Ishikawa (cell line): Measurements from ENCODE around the gene IL37.

Source experiments
- CEBPB ChIP-seq: IDR thresholded peaks from 2 replicates; pipeline ENCODE4 v1.6.1; 2012
- CREB1 ChIP-seq: IDR thresholded peaks from 2 replicates; pipeline ENCODE4 v1.6.1; 2012; ENCODE audit warnings: low read depth
- EGR1 ChIP-seq: IDR thresholded peaks from 2 replicates; pipeline ENCODE4 v1.6.1; 2012
- EP300 ChIP-seq: IDR thresholded peaks from 2 replicates; pipeline ENCODE4 v1.6.1; 2012; ENCODE audit warnings: borderline replicate concordance
- FOXM1 ChIP-seq: IDR thresholded peaks from 2 replicates; pipeline ENCODE4 v1.6.1; 2012; ENCODE audit warnings: low read depth, borderline replicate concordance
- MAX ChIP-seq: IDR thresholded peaks from 2 replicates; pipeline ENCODE4 v1.6.1; 2012
- NFIC ChIP-seq: IDR thresholded peaks from 2 replicates; pipeline ENCODE4 v1.6.1; 2012
- RAD21 ChIP-seq: IDR thresholded peaks from 2 replicates; pipeline ENCODE4 v1.6.1; 2012; ENCODE audit warnings: low read depth
- TAF1 ChIP-seq: IDR thresholded peaks from 2 replicates; pipeline ENCODE4 v1.6.1; 2012; ENCODE audit warnings: low read depth, mild to moderate bottlenecking
- TCF12 ChIP-seq: IDR thresholded peaks from 2 replicates; pipeline ENCODE4 v1.6.1; 2012; ENCODE audit warnings: low read depth
- TEAD4 ChIP-seq: IDR thresholded peaks from 2 replicates; pipeline ENCODE4 v1.6.1; 2012
- USF1 ChIP-seq: IDR thresholded peaks from 2 replicates; pipeline ENCODE4 v1.6.1; 2012
- YY1 ChIP-seq: IDR thresholded peaks from 2 replicates; pipeline ENCODE4 v1.6.1; 2012; ENCODE audit warnings: low read depth
- ZBTB7A ChIP-seq: IDR thresholded peaks from 2 replicates; pipeline ENCODE4 v1.6.1; 2012; ENCODE audit warnings: low read depth
- TF ChIP-seq, protein P1 (sequence below): IDR thresholded peaks from 2 replicates; pipeline ENCODE4 v1.6.1; 2012; ENCODE audit warnings: low read depth, mild to moderate bottlenecking

IL37 gene

DNA sequence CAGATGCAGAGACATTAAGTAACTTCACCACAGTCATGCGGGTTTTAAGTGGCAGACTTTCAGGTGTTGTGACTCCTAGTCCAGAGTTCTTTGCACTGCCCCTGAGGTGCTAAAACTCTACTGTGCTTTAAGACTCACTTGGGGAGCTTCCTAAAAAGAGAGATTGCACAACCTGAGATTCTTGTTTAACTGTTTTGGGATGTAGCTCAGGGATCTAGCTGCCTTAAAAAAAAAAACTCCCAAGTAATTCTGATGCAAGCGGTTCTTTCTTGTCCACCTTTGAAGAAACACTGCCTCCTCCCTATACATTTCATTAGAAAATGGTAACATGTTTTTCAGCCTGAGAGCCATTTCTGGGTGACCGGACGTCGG, 13.0 kb downstream of the IL37 start:
- TF ChIP-seq, protein P1, sequence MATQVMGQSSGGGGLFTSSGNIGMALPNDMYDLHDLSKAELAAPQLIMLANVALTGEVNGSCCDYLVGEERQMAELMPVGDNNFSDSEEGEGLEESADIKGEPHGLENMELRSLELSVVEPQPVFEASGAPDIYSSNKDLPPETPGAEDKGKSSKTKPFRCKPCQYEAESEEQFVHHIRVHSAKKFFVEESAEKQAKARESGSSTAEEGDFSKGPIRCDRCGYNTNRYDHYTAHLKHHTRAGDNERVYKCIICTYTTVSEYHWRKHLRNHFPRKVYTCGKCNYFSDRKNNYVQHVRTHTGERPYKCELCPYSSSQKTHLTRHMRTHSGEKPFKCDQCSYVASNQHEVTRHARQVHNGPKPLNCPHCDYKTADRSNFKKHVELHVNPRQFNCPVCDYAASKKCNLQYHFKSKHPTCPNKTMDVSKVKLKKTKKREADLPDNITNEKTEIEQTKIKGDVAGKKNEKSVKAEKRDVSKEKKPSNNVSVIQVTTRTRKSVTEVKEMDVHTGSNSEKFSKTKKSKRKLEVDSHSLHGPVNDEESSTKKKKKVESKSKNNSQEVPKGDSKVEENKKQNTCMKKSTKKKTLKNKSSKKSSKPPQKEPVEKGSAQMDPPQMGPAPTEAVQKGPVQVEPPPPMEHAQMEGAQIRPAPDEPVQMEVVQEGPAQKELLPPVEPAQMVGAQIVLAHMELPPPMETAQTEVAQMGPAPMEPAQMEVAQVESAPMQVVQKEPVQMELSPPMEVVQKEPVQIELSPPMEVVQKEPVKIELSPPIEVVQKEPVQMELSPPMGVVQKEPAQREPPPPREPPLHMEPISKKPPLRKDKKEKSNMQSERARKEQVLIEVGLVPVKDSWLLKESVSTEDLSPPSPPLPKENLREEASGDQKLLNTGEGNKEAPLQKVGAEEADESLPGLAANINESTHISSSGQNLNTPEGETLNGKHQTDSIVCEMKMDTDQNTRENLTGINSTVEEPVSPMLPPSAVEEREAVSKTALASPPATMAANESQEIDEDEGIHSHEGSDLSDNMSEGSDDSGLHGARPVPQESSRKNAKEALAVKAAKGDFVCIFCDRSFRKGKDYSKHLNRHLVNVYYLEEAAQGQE = no peak
- no peak for TF ChIP-seq NFIC

DNA sequence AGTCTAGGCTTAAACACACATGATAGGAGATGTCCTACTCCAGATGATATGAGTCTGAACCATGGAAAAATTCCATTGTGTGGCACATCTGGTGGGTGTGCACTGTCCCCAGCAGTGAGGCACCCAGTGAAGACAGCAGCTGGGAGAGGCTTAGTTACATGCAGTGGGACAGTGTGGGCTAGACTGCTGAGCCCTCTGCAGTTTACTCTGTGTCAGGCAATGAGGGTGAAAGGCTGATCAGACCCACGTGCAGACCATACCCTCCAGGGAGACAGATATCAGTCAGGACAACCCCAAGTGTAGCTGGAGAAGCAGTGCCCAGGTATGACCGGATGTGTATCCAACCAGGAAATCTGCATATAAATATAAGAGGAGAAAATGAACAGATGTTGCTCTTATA, 13.4 kb downstream of the IL37 start:
- TF ChIP-seq CREB1 = no peak
- TF ChIP-seq FOXM1 = no peak
- no peak for TF ChIP-seq EP300
- no peak for TF ChIP-seq MAX
- no peak for TF ChIP-seq USF1
- no peak for TF ChIP-seq CEBPB
- TF ChIP-seq, protein P1 = no peak
- TF ChIP-seq TCF12 = no peak
- no peak for TF ChIP-seq ZBTB7A
- no peak for TF ChIP-seq TAF1
- TF ChIP-seq NFIC = no peak
- no peak for TF ChIP-seq TEAD4
- no peak for TF ChIP-seq YY1
- TF ChIP-seq RAD21 = no peak
- no peak for TF ChIP-seq EGR1

GRCh38 chr2:112924821-112925220, 13.9 kb downstream of the IL37 start:
- TF ChIP-seq, protein P1 = no peak
- TF ChIP-seq TEAD4 (no peak), FOXM1 (no peak), CREB1 (no peak), MAX (no peak), TAF1 (no peak)

DNA sequence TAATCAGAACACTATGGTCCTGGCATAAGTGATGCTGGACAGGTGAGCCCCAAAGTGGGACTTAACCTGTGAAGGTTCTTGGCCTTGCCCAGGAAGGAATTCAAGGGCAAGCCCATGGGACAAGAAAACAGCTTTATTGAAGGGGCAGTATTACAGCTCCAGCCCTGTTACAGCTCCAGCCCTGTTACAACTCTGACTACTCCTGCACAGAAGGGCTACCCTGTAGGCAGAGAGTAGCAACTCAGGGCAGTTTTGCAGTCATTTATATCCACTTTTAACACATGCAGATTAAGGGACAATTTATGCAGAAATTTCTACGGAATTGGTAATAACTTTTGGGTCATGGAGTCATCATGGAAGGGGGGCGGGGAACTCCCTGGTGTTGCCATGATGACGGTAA, 15.7 kb downstream of the IL37 start:
- TF ChIP-seq YY1 (no peak), FOXM1 (no peak), RAD21 (no peak), USF1 (no peak), TCF12 (no peak), TEAD4 (no peak), NFIC (no peak), EGR1 (no peak), CREB1 (no peak), EP300 (no peak)
- TF ChIP-seq, protein P1 = no peak
